Upper lobe of right lung (tissue), 1 donor: Measurements from ENCODE around the gene TPBG. TPM values are rescaled to one million over a fixed set of nuclear protein-coding genes. Genes with fewer than 3 reads are reported as not detected.

Experiments used
- ATAC-seq: fragments of 200-7000 bp; cut with Tn5 transposase; one replicate; pipeline ENCODE4 v1.9.1; 2020; ENCODE audit warnings: mild to moderate bottlenecking, moderate library complexity
- DNase-seq: peaks from one replicate; pipeline ENCODE4 v3.0.0-alpha.2; 2020
- H3K27ac ChIP-seq: fragments of 200-600 bp; one replicate; pipeline ENCODE4 v1.8.0; 2022
- H3K27me3 ChIP-seq: fragments of 200-600 bp; one replicate; pipeline ENCODE4 v1.8.0; 2022; ENCODE audit warnings: mild to moderate bottlenecking
- H3K36me3 ChIP-seq: fragments of 200-600 bp; one replicate; pipeline ENCODE4 v1.8.0; 2022
- H3K4me1 ChIP-seq: fragments of 200-600 bp; one replicate; pipeline ENCODE4 v1.8.0; 2022
- H3K4me3 ChIP-seq: fragments of 200-600 bp; one replicate; pipeline ENCODE4 v1.8.0; 2022; ENCODE audit warnings: mild to moderate bottlenecking
- H3K9me3 ChIP-seq: fragments of 200-600 bp; one replicate; pipeline ENCODE4 v1.8.0; 2022
- intact Hi-C: fragments of 100-400 bp; cut with DNase I; formaldehyde crosslinking; loops from one replicate; pipeline ENCODE4 v1.11.0; 2022
- total RNA-seq: library from RNA; stranded (reverse); fragmentation: NEBNext Ultra II Directional; extraction: Animal tissue kit (Norgen Biotek cat#: 25700); gene quantifications from one replicate; pipeline ENCODE4 v1.2.1, GENCODE V29; 2021
- TF ChIP-seq, protein P1 (sequence below): fragments of 200-600 bp; IDR thresholded peaks from one replicate; pipeline ENCODE4 v1.8.0; 2022; ENCODE audit warnings: antibody characterized with exemption
- donor health status: DM: no; HTN: yes; CAD: no; lungs with severe emphysema.

Gene TPBG
- total RNA-seq, 1 donor from 2014 or later, result 12.4 TPM

DNA sequence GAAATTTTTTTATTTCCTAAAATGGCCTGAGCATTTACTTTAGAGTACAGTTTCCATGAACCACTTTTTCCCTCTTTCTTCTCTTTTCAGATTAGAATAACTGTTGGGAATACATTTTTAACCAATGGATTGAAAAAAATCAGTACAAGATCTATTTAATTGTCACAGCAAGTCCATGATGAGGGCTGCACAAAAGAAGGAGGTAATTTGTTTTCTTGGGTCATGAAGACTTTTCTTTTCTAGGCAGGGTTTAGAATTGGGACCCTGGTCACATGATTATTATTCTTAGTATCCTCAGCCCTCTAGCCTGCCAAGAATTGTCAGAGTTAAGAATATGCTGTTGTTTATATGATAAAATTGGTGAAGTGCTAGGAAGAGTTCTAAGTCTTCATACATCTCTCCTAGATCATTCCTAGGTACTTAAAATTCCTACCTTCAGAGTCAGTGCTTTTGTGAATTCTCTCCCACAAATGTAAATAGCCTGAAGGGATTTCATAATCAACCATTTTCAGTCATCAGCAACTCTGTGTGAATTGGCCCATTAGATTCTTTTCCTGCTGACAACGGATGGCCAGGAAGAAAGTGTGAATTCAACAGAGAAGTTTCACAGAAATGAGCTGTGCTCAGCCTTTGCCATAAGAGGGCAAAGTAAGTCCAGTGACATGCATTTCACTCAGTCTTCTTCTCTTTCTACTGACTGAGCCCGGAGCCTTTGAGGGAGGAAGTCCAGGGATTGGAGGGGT is 32.4 kb upstream of the TPBG start:
- intact Hi-C loops, result no loop called here
- Histone ChIP-seq H3K4me1 (no peaks in the 10 kb centered on the region), H3K36me3 (no peaks in the 10 kb centered on the region), H3K27ac (no peak overlapping the region), H3K27me3 (no peaks in the 10 kb centered on the region), H3K4me3 (no peak overlapping the region), H3K9me3 (no peaks in the 10 kb centered on the region)
- DNase-seq (no peak), ATAC-seq (peak; percentile 70)
- TF ChIP-seq, protein P1, sequence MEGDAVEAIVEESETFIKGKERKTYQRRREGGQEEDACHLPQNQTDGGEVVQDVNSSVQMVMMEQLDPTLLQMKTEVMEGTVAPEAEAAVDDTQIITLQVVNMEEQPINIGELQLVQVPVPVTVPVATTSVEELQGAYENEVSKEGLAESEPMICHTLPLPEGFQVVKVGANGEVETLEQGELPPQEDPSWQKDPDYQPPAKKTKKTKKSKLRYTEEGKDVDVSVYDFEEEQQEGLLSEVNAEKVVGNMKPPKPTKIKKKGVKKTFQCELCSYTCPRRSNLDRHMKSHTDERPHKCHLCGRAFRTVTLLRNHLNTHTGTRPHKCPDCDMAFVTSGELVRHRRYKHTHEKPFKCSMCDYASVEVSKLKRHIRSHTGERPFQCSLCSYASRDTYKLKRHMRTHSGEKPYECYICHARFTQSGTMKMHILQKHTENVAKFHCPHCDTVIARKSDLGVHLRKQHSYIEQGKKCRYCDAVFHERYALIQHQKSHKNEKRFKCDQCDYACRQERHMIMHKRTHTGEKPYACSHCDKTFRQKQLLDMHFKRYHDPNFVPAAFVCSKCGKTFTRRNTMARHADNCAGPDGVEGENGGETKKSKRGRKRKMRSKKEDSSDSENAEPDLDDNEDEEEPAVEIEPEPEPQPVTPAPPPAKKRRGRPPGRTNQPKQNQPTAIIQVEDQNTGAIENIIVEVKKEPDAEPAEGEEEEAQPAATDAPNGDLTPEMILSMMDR, result no peak

DNA sequence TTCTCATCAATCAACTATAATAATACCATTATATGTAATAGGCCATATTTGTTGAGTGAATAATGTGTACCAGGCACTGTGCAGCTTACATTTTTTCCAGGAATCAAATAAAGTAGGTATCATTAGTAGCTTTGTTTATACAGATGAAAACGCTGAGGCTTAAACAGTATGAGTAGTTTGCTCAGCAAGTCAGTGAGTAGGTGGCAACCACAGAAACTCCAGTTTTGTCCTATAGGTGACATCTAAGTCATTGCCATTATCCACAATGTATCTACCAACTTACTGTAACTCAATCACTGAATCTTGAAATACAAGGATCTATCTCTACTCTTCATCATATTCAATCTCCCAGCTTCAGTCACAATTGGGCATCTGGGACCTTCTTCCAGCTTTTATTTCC is 29.8 kb upstream of the TPBG start:
- Histone ChIP-seq H3K27ac (no peak overlapping the region), H3K36me3 (no peaks in the 10 kb centered on the region), H3K4me1 (no peaks in the 10 kb centered on the region), H3K27me3 (no peaks in the 10 kb centered on the region), H3K4me3 (no peak overlapping the region), H3K9me3 (no peaks in the 10 kb centered on the region)
- intact Hi-C loops, result no loop called here
- no peak for ATAC-seq
- TF ChIP-seq, protein P1, result no peak
- DNase-seq, result no peak

DNA sequence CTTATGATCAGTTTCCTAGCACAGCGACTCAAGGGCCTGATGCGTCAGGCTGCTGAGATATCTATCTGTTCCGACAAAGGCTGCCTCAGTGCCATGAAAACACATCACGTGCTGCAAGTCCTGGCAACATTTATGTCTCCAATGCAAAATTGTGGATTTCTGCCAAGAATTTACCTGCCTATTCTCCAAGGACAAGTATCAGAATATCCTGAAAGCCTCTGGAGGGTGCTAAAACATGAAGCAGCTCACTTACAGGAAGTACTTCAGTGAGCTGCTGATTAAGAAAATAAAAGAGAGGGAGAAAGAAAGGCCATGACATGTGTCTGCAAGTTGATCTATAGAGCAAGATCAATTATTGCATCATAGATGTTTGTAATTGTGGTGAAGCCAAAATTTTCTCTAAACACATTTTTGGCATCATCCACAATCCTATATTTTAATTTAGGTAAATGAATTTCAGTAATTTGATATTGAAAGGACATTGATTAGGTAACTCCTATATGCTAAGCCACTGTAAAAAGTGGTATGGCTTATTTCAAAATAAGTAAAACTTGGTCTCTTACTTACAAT is 25.8 kb upstream of the TPBG start:
- no peaks in the 10 kb centered on the region for H3K9me3 ChIP-seq
- H3K4me3 ChIP-seq, result no peak overlapping the region
- H3K27me3 ChIP-seq, result no peaks in the 10 kb centered on the region
- ATAC-seq (peak; percentile 41), DNase-seq (no peak)
- TF ChIP-seq, protein P1, result no peak
- intact Hi-C loops, result no loop called here
- H3K36me3 ChIP-seq, result no peaks in the 10 kb centered on the region
- no peaks in the 10 kb centered on the region for H3K4me1 ChIP-seq
- no peak overlapping the region for H3K27ac ChIP-seq

DNA sequence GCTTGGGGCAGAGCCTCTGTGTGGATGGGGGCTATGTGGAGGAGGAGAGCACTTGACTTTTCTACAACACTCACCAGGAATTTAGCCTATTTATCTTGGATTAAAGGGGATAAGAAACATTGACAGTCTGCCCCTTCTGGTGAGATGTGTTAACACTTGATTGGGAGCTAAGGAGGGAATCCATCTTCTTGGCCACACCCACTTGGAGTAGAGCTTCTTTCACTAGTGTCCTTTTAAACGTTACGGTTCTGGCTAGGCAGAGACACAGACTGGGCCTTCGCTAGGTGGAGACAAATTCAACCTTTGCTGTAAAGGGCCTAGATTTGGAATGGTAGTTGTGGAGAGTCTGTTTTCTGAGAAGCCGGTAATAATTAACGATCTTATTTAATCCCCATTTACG is 15.5 kb upstream of the TPBG start:
- Histone ChIP-seq H3K27me3 (no peaks in the 10 kb centered on the region), H3K36me3 (no peaks in the 10 kb centered on the region), H3K9me3 (no peaks in the 10 kb centered on the region), H3K4me1 (no peaks in the 10 kb centered on the region), H3K27ac (no peak overlapping the region), H3K4me3 (no peak overlapping the region)
- TF ChIP-seq, protein P1, result no peak
- ATAC-seq (no peak), DNase-seq (no peak)
- intact Hi-C loops, result no loop called here

DNA sequence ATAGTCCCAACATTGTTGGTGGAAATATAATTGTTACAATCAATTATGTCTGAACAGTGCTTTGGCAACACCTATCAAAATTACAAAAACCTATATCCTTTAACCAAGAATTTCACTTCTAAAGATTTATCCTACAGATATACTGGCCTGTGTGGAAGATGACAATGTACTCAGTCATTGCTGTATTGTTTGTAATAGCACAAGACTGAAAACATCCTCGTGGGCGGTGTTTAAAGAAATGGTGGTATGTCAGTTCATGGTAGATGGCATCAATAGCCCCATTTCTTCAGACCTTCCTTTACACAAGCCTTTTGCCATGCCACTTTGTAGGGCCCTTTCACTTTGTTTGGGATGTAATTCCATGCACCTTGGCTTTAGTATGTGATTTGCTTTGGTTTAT is 9.8 kb upstream of the TPBG start:
- Histone ChIP-seq H3K4me3 (no peak overlapping the region), H3K9me3 (no peaks in the 10 kb centered on the region), H3K36me3 (no peaks in the 10 kb centered on the region), H3K27me3 (no peaks in the 10 kb centered on the region), H3K27ac (no peak overlapping the region), H3K4me1 (no peaks in the 10 kb centered on the region)
- DNase-seq (no peak), ATAC-seq (no peak)
- intact Hi-C loops, result no loop called here
- TF ChIP-seq, protein P1, result no peak
